ENCODE results near the gene TAL1.

The TAL1 gene

GRCh38 chr1:47225430-47226100 is 6.5 kb downstream of the TAL1 start:
- Histone ChIP-seq H4K8ac (ENCODE audit: low read depth, low read length) (no peak overlapping the region), H2BK12ac (ENCODE audit: low read length) (no peak overlapping the region), H3K14ac (ENCODE audit: low read length) (peak overlapping the region; percentile 43), H3K18ac (ENCODE audit: low read length) (peak overlapping the region; percentile 79), H2AFZ (ENCODE audit: low read length) (peak overlapping the region; percentile 83), H3K4me1 (ENCODE audit: control insufficient read depth in 2 of 2, insufficient read depth in 1 of 2, low read depth in 1 of 2, low read length in 2 of 2) (peaks cover 2 to 6% of the 10 kb centered on the region in 2 donors), H2BK120ac (ENCODE audit: low read depth, low read length) (no peak overlapping the region), H3K27ac (replicated peaks; ENCODE audit: low read length) (no peak overlapping the region), H3K4me3 (ENCODE audit: low read length in 2 of 2) (peak overlapping the region; percentile 29 to 73), H3K36me3 (replicated peaks in 1 of 2; ENCODE audit: control insufficient read depth in 2 of 2, insufficient read depth in 2 of 2, low read length in 2 of 2) (no peaks in the 10 kb centered on the region), H2BK5ac (ENCODE audit: low read length) (peak overlapping the region; percentile 0), H3K4ac (ENCODE audit: low read length) (no peak overlapping the region), H2BK15ac (ENCODE audit: low read length) (peak overlapping the region; percentile 24), H3K23ac (ENCODE audit: low read depth, low read length, poor library complexity) (peak overlapping the region; percentile 67), H3K9ac (ENCODE audit: low read depth, low read length, poor library complexity) (peak overlapping the region; percentile 68), H3K27me3 (ENCODE audit: control insufficient read depth in 3 of 3, insufficient read depth in 3 of 3, low read depth in 1 of 3, low read length in 3 of 3) (peaks cover 65 to 98% (median 90%) of the 10 kb centered on the region in 3 experiments), H3K9me3 (replicated peaks in 1 of 2; ENCODE audit: control insufficient read depth in 2 of 2, insufficient read depth in 1 of 2, low read depth in 1 of 2, low read length in 2 of 2) (peaks cover 1 to 2% of the 10 kb centered on the region in 2 donors), H2AK5ac (ENCODE audit: low read depth, low read length) (no peak overlapping the region), H3K4me2 (ENCODE audit: insufficient read depth, low read length, poor library complexity, severe bottlenecking) (peak overlapping the region; percentile 68), H3K79me1 (ENCODE audit: low read depth, low read length) (no peaks in the 10 kb centered on the region), H4K91ac (ENCODE audit: low read depth, low read length, poor library complexity) (no peak overlapping the region)
- no peak for DNase-seq (ENCODE audit: low spot score)
- no CpG with 5 or more reads among the region's 79 CpGs for WGBS, 2 donors (ENCODE audit: extremely low coverage in 2 of 2, insufficient read length in 2 of 2, insufficient replicate concordance in 1 of 2)

- Histone ChIP-seq H3K4ac (ENCODE audit: low read length) (no peak overlapping the region), H2BK12ac (ENCODE audit: low read length) (no peak overlapping the region), H2AK5ac (ENCODE audit: low read depth, low read length) (peak overlapping the region; percentile 48), H3K18ac (ENCODE audit: low read length) (peak overlapping the region; percentile 64), H3K23ac (ENCODE audit: low read depth, low read length, poor library complexity) (peak overlapping the region; percentile 67), H3K9ac (ENCODE audit: low read depth, low read length, poor library complexity) (peak overlapping the region; percentile 56), H3K4me2 (ENCODE audit: insufficient read depth, low read length, poor library complexity, severe bottlenecking) (peak overlapping the region; percentile 68), H3K79me1 (ENCODE audit: low read depth, low read length) (no peaks in the 10 kb centered on the region), H3K27ac (replicated peaks; ENCODE audit: low read length) (no peak overlapping the region), H2BK15ac (ENCODE audit: low read length) (peak overlapping the region; percentile 24), H4K8ac (ENCODE audit: low read depth, low read length) (no peak overlapping the region), H3K9me3 (replicated peaks in 1 of 2; ENCODE audit: control insufficient read depth in 2 of 2, insufficient read depth in 1 of 2, low read depth in 1 of 2, low read length in 2 of 2) (peaks cover 1 to 2% of the 10 kb centered on the region in 2 donors), H3K27me3 (ENCODE audit: control insufficient read depth in 3 of 3, insufficient read depth in 3 of 3, low read depth in 1 of 3, low read length in 3 of 3) (peaks cover 60 to 98% (median 85%) of the 10 kb centered on the region in 3 experiments), H2BK120ac (ENCODE audit: low read depth, low read length) (no peak overlapping the region), H3K36me3 (replicated peaks in 1 of 2; ENCODE audit: control insufficient read depth in 2 of 2, insufficient read depth in 2 of 2, low read length in 2 of 2) (no peaks in the 10 kb centered on the region), H3K4me1 (ENCODE audit: control insufficient read depth in 2 of 2, insufficient read depth in 1 of 2, low read depth in 1 of 2, low read length in 2 of 2) (peaks cover 2 to 6% of the 10 kb centered on the region in 2 donors), H4K91ac (ENCODE audit: low read depth, low read length, poor library complexity) (no peak overlapping the region), H2AFZ (ENCODE audit: low read length) (no peak overlapping the region), H3K4me3 (ENCODE audit: low read length in 2 of 2) (peak overlapping the region in 1 of 2 donors; percentile 62), H2BK5ac (ENCODE audit: low read length) (no peak overlapping the region), H3K14ac (ENCODE audit: low read length) (peak overlapping the region; percentile 78)
- WGBS, 2 donors (ENCODE audit: extremely low coverage in 2 of 2, insufficient read length in 2 of 2, insufficient replicate concordance in 1 of 2), result no CpG with 5 or more reads among the region's 30 CpGs
- no peak for DNase-seq (ENCODE audit: low spot score)
Observed at GRCh38 chr1:47224676-47225399, 7.2 kb downstream of the TAL1 start.

- no CpG with 5 or more reads among the region's 9 CpGs for WGBS, 2 donors (ENCODE audit: extremely low coverage in 2 of 2, insufficient read length in 2 of 2, insufficient replicate concordance in 1 of 2)
- no peak overlapping the region for H3K23ac ChIP-seq (ENCODE audit: low read depth, low read length, poor library complexity)
- no peak overlapping the region for H2BK12ac ChIP-seq (ENCODE audit: low read length)
- H3K18ac ChIP-seq (ENCODE audit: low read length), result peak overlapping the region; percentile 9
- H2BK15ac ChIP-seq (ENCODE audit: low read length), result no peak overlapping the region
- no peaks in the 10 kb centered on the region for H3K79me1 ChIP-seq (ENCODE audit: low read depth, low read length)
- no peak overlapping the region for H3K27ac ChIP-seq (replicated peaks; ENCODE audit: low read length)
- DNase-seq (ENCODE audit: low spot score), result no peak
- no peak overlapping the region for H3K9ac ChIP-seq (ENCODE audit: low read depth, low read length, poor library complexity)
- H2BK5ac ChIP-seq (ENCODE audit: low read length), result no peak overlapping the region
- H3K27me3 ChIP-seq (ENCODE audit: control insufficient read depth in 3 of 3, insufficient read depth in 3 of 3, low read depth in 1 of 3, low read length in 3 of 3), result peaks cover 53 to 95% (median 78%) of the 10 kb centered on the region in 3 experiments
- H4K91ac ChIP-seq (ENCODE audit: low read depth, low read length, poor library complexity), result no peak overlapping the region
- no peak overlapping the region for H2AFZ ChIP-seq (ENCODE audit: low read length)
- peaks cover 2 to 4% of the 10 kb centered on the region in 2 donors for H3K4me1 ChIP-seq (ENCODE audit: control insufficient read depth in 2 of 2, insufficient read depth in 1 of 2, low read depth in 1 of 2, low read length in 2 of 2)
- peaks cover 1 to 2% of the 10 kb centered on the region in 2 donors for H3K9me3 ChIP-seq (replicated peaks in 1 of 2; ENCODE audit: control insufficient read depth in 2 of 2, insufficient read depth in 1 of 2, low read depth in 1 of 2, low read length in 2 of 2)
- H3K36me3 ChIP-seq (replicated peaks in 1 of 2; ENCODE audit: control insufficient read depth in 2 of 2, insufficient read depth in 2 of 2, low read length in 2 of 2), result no peaks in the 10 kb centered on the region
- H2BK120ac ChIP-seq (ENCODE audit: low read depth, low read length), result no peak overlapping the region
- peak overlapping the region; percentile 48 for H2AK5ac ChIP-seq (ENCODE audit: low read depth, low read length)
- no peak overlapping the region for H3K4me2 ChIP-seq (ENCODE audit: insufficient read depth, low read length, poor library complexity, severe bottlenecking)
- no peak overlapping the region for H3K4me3 ChIP-seq (ENCODE audit: low read length in 2 of 2)
- no peak overlapping the region for H3K4ac ChIP-seq (ENCODE audit: low read length)
- H3K14ac ChIP-seq (ENCODE audit: low read length), result no peak overlapping the region
- H4K8ac ChIP-seq (ENCODE audit: low read depth, low read length), result no peak overlapping the region
Observed at GRCh38 chr1:47223921-47224675, 7.9 kb downstream of the TAL1 start.
